ENCODE measurements around the gene KCNK6.

KCNK6 gene

DNA sequence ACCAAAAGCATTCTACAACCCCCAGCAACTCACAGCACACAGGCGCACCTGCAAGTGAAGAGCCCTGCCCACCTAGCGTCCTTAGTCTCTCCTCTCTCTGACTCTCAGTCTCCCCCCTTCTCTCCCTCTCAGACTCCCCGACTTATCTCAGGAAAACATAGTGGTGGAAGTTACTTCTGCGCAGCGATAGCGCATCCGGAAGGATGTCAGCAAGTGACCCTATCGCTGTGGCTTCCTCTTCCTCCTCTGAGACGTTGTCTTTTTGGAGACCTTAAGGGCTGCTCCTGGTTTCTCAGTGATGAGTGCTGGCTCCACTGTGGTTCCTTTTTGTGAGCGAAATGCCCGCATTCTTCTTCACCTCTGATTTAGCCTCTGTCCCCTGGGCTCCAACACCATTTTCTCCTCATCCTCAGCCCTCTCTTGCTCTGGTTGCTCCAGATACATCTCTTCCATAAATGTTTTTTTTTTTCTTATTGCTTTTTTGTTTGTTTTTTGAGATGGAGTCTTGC lies 2.5 kb upstream of the KCNK6 start:
- no peaks in the 10 kb centered on the region for H3K27me3 ChIP-seq (ENCODE audit: control insufficient read depth, insufficient read depth, low read length)
- no peak overlapping the region for H3K9ac ChIP-seq (ENCODE audit: low read length)
- no peaks in the 10 kb centered on the region for H3K36me3 ChIP-seq (ENCODE audit: control insufficient read depth, insufficient read depth, low read length)
- no peak overlapping the region for H3K4me3 ChIP-seq (ENCODE audit: low read length)
- no peak overlapping the region for H3K27ac ChIP-seq (ENCODE audit: low read depth, low read length)
- peaks cover 12% of the 10 kb centered on the region for H3K4me1 ChIP-seq (ENCODE audit: control insufficient read depth, insufficient read depth, low read length)

DNA sequence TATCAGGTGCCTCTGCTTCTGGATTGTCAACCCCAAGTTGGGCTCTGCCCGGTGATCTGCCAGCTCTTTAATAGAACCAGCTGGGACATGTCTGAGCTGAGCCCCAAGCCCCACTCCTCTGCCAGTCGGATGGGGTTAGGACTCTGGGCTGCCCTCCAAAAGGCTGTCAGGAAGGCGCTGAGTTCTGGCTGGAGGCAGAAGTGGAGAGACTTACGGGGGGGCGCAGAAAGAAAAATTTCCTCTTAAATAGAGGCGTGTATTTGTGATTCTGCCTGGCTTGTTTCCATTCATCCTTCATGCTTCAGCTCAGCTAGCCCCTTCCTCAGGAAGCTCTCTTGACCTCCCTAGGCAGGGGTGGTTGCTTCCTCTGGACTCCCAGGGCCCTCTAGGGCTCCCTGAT lies 985 bp upstream of the KCNK6 start:
- Histone ChIP-seq H3K27ac (ENCODE audit: low read depth, low read length) (peak overlapping the region; percentile 93), H3K9ac (ENCODE audit: low read length) (no peak overlapping the region), H3K4me1 (ENCODE audit: control insufficient read depth, insufficient read depth, low read length) (peaks cover 14% of the 10 kb centered on the region), H3K36me3 (ENCODE audit: control insufficient read depth, insufficient read depth, low read length) (no peaks in the 10 kb centered on the region), H3K4me3 (ENCODE audit: low read length) (no peak overlapping the region), H3K27me3 (ENCODE audit: control insufficient read depth, insufficient read depth, low read length) (no peaks in the 10 kb centered on the region)

DNA sequence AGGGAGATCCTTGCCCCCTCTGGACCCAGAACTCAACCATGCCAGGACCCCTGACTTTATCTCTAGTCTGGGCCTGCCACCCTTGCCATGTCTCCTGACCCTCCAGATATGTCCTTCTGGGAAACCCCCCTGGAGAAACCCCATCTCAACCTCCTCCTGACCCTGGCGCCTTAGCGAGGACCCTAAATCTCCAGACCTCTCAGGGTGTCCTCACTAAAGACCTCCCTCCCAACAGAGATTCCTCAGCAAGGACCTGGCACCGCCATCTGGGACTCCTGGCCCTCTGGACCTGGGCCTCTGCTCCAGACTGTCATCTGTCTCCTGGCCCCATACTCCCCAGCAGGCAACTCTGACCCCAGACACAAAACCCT lies 1.3 kb downstream of the KCNK6 start:
- Histone ChIP-seq H3K27ac (ENCODE audit: low read depth, low read length) (peak overlapping the region; percentile 93), H3K4me1 (ENCODE audit: control insufficient read depth, insufficient read depth, low read length) (peaks cover 14% of the 10 kb centered on the region)

DNA sequence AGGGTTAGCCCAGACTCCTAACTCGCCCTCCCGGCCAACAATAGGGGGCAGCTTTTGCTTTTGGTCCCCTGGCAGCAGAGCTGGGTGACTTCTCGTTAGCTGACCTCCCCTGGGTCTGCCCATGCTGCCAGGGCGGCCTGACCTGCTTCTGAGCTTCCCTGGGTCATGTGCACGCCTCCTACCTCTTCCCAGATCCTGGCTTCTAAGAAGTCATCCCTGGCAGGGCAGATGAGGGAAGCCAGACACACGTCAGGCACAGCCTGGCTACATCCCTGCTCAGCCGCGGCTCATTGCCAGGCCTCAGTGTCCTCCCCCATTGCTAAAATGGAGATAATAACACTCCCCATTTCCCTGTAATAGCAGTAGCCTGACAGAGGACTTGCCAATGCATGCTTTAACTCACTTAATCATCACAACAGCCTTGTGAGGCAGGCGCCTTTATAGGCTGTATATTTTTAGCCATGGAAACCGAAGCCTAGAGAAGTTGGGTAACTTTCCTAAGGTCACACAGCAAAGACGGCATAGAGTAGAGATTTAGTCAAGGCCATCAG lies 2.1 kb downstream of the KCNK6 start:
- Histone ChIP-seq H3K9ac (ENCODE audit: low read length) (peak overlapping the region; percentile 16), H3K36me3 (ENCODE audit: control insufficient read depth, insufficient read depth, low read length) (no peaks in the 10 kb centered on the region), H3K4me3 (ENCODE audit: low read length) (peak overlapping the region; percentile 25), H3K27me3 (ENCODE audit: control insufficient read depth, insufficient read depth, low read length) (no peaks in the 10 kb centered on the region), H3K27ac (ENCODE audit: low read depth, low read length) (peak overlapping the region; percentile 93), H3K4me1 (ENCODE audit: control insufficient read depth, insufficient read depth, low read length) (peaks cover 14% of the 10 kb centered on the region)

More for the DNA sequence above, 1.3 kb downstream of the KCNK6 start:
- H3K4me3 ChIP-seq (ENCODE audit: low read length) = peak overlapping the region; percentile 25
- no peaks in the 10 kb centered on the region for H3K27me3 ChIP-seq (ENCODE audit: control insufficient read depth, insufficient read depth, low read length)
- H3K36me3 ChIP-seq (ENCODE audit: control insufficient read depth, insufficient read depth, low read length) = no peaks in the 10 kb centered on the region
- H3K9ac ChIP-seq (ENCODE audit: low read length) = peak overlapping the region; percentile 16

GRCh38 chr19:38323291-38323690 lies 3.6 kb downstream of the KCNK6 start:
- no peak overlapping the region for H3K9ac ChIP-seq (ENCODE audit: low read length)
- H3K36me3 ChIP-seq (ENCODE audit: control insufficient read depth, insufficient read depth, low read length) = peaks cover 11% of the 10 kb centered on the region
- no peak overlapping the region for H3K4me3 ChIP-seq (ENCODE audit: low read length)
- H3K27ac ChIP-seq (ENCODE audit: low read depth, low read length) = peak overlapping the region; percentile 35
- peaks cover 14% of the 10 kb centered on the region for H3K4me1 ChIP-seq (ENCODE audit: control insufficient read depth, insufficient read depth, low read length)
- no peaks in the 10 kb centered on the region for H3K27me3 ChIP-seq (ENCODE audit: control insufficient read depth, insufficient read depth, low read length)

DNA sequence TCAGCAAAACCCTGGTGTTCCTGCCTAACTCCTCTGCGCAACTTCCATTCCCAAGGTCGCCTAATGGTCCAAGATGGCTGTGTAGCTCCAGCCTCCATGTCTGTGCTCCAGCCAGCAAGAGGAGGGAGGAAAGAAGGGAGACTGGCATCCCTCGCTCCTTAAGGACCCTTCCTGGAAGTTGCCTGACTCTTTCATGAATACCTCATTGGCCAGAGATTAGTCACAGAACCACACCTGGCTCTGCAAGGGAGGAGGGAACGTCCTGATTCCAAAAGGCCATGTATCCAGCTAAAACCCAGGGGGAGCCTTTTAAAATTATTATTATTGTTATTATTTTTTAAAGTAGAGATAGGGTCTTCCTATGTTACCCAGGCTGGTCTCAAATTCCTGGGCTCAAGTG lies 4.8 kb downstream of the KCNK6 start:
- no peak overlapping the region for H3K27ac ChIP-seq (ENCODE audit: low read depth, low read length)
- no peak overlapping the region for H3K4me3 ChIP-seq (ENCODE audit: low read length)
- peaks cover 11% of the 10 kb centered on the region for H3K36me3 ChIP-seq (ENCODE audit: control insufficient read depth, insufficient read depth, low read length)
- no peaks in the 10 kb centered on the region for H3K27me3 ChIP-seq (ENCODE audit: control insufficient read depth, insufficient read depth, low read length)
- peaks cover 14% of the 10 kb centered on the region for H3K4me1 ChIP-seq (ENCODE audit: control insufficient read depth, insufficient read depth, low read length)
- no peak overlapping the region for H3K9ac ChIP-seq (ENCODE audit: low read length)

- Histone ChIP-seq H3K4me1 (ENCODE audit: control insufficient read depth, insufficient read depth, low read length) (peaks cover 4% of the 10 kb centered on the region), H3K4me3 (ENCODE audit: low read length) (no peak overlapping the region), H3K9ac (ENCODE audit: low read length) (no peak overlapping the region), H3K27ac (ENCODE audit: low read depth, low read length) (no peak overlapping the region), H3K36me3 (ENCODE audit: control insufficient read depth, insufficient read depth, low read length) (peaks cover 11% of the 10 kb centered on the region), H3K27me3 (ENCODE audit: control insufficient read depth, insufficient read depth, low read length) (no peaks in the 10 kb centered on the region)
Observed at GRCh38 chr19:38326591-38326990, 6.9 kb downstream of the KCNK6 start.

- Histone ChIP-seq H3K9ac (ENCODE audit: low read length) (no peak overlapping the region), H3K27ac (ENCODE audit: low read depth, low read length) (no peak overlapping the region), H3K4me3 (ENCODE audit: low read length) (no peak overlapping the region), H3K36me3 (ENCODE audit: control insufficient read depth, insufficient read depth, low read length) (peaks cover 11% of the 10 kb centered on the region), H3K27me3 (ENCODE audit: control insufficient read depth, insufficient read depth, low read length) (no peaks in the 10 kb centered on the region), H3K4me1 (ENCODE audit: control insufficient read depth, insufficient read depth, low read length) (no peaks in the 10 kb centered on the region)
Observed at GRCh38 chr19:38329651-38330050, 10.0 kb downstream of the KCNK6 start.

DNA sequence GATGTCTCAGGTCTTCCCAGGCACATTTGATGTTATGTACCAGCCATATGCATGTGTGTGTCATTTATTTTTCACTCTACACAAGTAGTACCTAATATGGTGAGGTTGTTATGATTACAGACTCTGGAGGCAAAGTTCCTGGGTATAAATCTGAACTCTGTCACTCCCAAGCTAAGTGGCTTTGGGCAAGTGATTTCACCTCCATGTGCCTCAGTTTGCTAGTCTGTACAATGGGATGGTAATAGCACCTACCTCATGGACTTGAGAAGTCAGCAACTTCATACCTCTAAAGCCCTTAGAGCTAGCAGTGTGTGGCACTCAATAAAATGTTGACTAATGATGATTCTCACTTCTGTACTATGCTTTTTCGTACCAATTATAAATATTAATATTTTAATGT lies 12.1 kb downstream of the KCNK6 start:
- H3K9ac ChIP-seq (ENCODE audit: low read length) = no peak overlapping the region
- peaks cover 11% of the 10 kb centered on the region for H3K36me3 ChIP-seq (ENCODE audit: control insufficient read depth, insufficient read depth, low read length)
- H3K27ac ChIP-seq (ENCODE audit: low read depth, low read length) = no peak overlapping the region
- H3K27me3 ChIP-seq (ENCODE audit: control insufficient read depth, insufficient read depth, low read length) = no peaks in the 10 kb centered on the region
- H3K4me3 ChIP-seq (ENCODE audit: low read length) = no peak overlapping the region
- H3K4me1 ChIP-seq (ENCODE audit: control insufficient read depth, insufficient read depth, low read length) = no peaks in the 10 kb centered on the region

DNA sequence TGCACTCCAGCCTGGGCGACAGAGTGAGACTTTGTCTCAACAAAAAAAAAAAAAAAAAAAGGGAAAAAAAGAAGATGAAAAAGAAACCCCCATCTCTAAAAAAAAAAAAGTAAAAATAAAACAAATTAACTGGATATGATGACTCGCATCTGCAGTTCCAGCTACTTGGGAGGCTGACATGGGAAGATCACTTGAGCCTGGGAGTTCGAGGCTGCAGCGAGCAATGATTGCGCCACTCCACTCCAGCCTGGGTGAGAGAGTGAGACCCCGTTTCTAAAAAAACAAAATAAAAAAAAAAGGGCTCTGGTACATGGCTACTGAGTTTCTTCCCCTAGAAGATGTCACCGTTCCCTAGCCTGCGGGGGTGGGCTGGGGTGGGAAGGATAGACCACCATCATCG lies 13.6 kb downstream of the KCNK6 start:
- Histone ChIP-seq H3K27me3 (ENCODE audit: control insufficient read depth, insufficient read depth, low read length) (no peaks in the 10 kb centered on the region), H3K27ac (ENCODE audit: low read depth, low read length) (no peak overlapping the region), H3K9ac (ENCODE audit: low read length) (no peak overlapping the region), H3K36me3 (ENCODE audit: control insufficient read depth, insufficient read depth, low read length) (peaks cover under 1% of the 10 kb centered on the region), H3K4me3 (ENCODE audit: low read length) (no peak overlapping the region), H3K4me1 (ENCODE audit: control insufficient read depth, insufficient read depth, low read length) (no peaks in the 10 kb centered on the region)

DNA sequence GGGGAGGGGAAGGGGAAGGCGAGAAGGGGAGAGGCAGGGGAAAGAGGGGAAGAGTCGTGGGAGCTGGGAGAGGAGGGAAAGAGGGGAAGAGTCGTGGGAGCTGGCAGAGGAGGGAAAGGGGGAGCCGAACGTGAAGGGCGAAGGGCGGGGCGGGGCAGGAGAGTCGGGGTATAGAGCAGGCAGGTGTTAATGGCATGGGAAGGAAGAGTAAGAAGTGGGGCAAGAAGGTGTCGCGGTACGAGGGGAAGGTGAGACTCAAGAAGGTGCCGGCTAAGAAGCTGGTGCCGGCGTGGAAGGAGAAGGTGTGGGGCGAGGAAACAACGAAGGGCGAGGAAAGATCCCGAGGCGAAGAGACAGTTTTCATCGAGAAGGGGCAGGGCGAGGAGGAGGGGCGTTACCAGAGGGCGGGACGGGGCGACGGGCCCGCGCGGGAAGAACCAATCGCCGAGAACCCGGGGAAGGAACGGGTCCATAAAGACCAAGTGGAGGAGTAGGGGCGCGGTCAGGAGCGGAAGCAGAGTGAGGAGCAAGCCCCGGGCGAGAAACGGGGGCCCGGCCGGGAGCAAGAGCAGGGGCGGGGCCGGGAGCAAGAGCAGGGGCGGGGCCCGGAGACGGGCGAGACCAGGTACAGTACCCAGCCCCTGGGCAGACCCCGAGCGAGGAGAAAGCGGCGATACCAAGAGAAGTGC lies 16.4 kb downstream of the KCNK6 start:
- H3K4me1 ChIP-seq (ENCODE audit: control insufficient read depth, insufficient read depth, low read length) = no peaks in the 10 kb centered on the region
- peak overlapping the region; percentile 86 for H3K27ac ChIP-seq (ENCODE audit: low read depth, low read length)
- H3K36me3 ChIP-seq (ENCODE audit: control insufficient read depth, insufficient read depth, low read length) = no peaks in the 10 kb centered on the region
- peak overlapping the region; percentile 70 for H3K9ac ChIP-seq (ENCODE audit: low read length)
- peak overlapping the region; percentile 98 for H3K4me3 ChIP-seq (ENCODE audit: low read length)
- H3K27me3 ChIP-seq (ENCODE audit: control insufficient read depth, insufficient read depth, low read length) = no peaks in the 10 kb centered on the region

- H3K36me3 ChIP-seq (ENCODE audit: control insufficient read depth, insufficient read depth, low read length) = no peaks in the 10 kb centered on the region
- H3K27me3 ChIP-seq (ENCODE audit: control insufficient read depth, insufficient read depth, low read length) = no peaks in the 10 kb centered on the region
- H3K4me3 ChIP-seq (ENCODE audit: low read length) = peak overlapping the region; percentile 98
- H3K27ac ChIP-seq (ENCODE audit: low read depth, low read length) = peak overlapping the region; percentile 86
- H3K4me1 ChIP-seq (ENCODE audit: control insufficient read depth, insufficient read depth, low read length) = no peaks in the 10 kb centered on the region
- H3K9ac ChIP-seq (ENCODE audit: low read length) = peak overlapping the region; percentile 70
Observed at GRCh38 chr19:38336638-38337359, 17.2 kb downstream of the KCNK6 start.
